HG02678 (cell line): ENCODE results near the gene CYP4A11.
"Not testable (repeated sequence)": the region's sequence is repeated elsewhere in the genome, so short reads cannot be mapped to it uniquely, and the experiment has no call there.

ENCODE experiments used
- ATAC-seq: cut with Tn5 transposase; IDR thresholded peaks from one replicate; pipeline ENCODE4 v1.9.1; 2021; ENCODE audit warnings: mild to moderate bottlenecking, moderate library complexity; ENCODE audit not compliant: unreplicated experiment

Gene CYP4A11

GRCh38 chr1:46941135-46941694 lies at the start of gene CYP4A11:
Gene CYP4A11, minus strand, starts transcription at chr1:46941476. Its CDS starts 43 bp downstream, at chr1:46941433.
- no peak for ATAC-seq

DNA sequence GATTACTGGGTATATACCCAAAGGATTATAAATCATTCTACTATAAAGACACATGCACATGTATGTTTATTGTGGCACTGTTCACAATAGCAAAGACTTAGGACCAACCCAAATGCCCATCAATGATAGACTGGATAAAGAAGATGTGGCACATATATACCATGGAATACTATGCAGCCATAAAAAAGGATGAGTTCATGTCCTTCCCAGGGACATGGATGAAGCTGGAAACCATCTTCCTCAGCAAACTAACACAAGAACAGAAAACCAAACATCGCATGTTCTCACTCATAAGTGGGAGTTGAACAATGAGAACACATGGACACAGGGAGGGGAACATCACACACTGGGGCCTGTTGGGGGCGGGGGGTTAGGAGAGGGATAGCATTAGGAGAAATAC lies 49.3 kb upstream of the CYP4A11 start:
- not testable (repeated sequence) for ATAC-seq

DNA sequence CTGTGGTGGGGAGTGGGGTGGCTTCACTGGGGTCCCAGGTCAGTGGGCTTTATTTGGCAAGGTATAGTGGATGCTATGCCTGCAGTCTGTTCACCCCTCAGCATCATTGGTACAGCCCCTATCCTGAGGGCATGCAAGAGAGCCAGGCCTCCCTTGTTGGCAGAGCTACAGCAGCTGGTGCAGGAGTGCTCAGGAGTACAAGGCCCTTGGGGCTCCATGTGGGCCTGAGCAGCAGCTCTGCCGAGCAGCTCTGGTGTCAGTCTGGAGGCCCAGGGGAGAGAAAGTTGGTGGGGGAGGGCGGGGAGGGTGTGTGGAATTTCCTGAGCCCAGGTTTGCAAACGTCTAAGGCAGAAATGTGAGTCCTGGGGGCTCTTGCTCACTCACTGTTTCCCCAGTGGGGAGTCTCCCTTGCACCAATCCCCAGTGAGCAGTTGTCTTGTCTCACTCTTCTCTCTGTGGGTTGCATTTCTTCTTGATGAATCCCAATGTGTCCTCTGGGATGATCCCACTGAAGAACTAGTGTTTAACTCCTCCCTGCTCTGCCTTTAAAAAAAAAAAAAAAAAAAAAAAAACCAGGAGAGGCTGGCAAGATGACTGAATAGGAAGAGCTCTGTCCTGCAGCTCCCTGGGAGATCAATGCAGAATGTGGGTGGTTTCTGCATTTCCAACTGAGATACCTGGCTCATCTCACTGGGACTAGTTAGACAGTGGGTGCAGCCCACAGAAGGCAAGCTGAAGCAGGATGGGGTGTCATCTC lies 42.7 kb upstream of the CYP4A11 start:
- ATAC-seq = no peak

- ATAC-seq = no peak
These were observed 42.0 kb upstream of the CYP4A11 start for GRCh38 chr1:46983166-46983829.

GRCh38 chr1:46969014-46969619 lies 27.8 kb upstream of the CYP4A11 start:
- no peak for ATAC-seq

- ATAC-seq = not testable (repeated sequence)
These were observed 21.0 kb upstream of the CYP4A11 start for GRCh38 chr1:46962272-46962671.

GRCh38 chr1:46961066-46961758 lies 19.9 kb upstream of the CYP4A11 start:
- no peak for ATAC-seq

DNA sequence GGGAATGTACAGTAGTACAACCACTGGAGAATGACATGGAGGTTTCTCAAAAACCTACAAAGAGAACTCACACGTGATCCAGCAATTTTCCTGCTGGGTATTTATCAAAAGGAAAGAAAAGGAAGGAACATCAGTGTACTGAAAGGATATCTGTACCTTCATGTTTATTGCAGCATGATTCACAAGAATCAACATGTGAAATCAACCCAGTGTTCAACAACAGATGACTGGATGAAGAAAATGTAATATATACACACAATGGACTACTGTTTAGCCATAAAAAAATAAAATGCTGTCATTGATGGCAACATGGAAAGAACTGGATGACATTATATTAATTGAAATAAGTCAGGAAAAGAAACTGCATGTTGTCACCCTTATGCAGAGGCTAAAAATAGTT lies 19.0 kb upstream of the CYP4A11 start:
- ATAC-seq = no peak

DNA sequence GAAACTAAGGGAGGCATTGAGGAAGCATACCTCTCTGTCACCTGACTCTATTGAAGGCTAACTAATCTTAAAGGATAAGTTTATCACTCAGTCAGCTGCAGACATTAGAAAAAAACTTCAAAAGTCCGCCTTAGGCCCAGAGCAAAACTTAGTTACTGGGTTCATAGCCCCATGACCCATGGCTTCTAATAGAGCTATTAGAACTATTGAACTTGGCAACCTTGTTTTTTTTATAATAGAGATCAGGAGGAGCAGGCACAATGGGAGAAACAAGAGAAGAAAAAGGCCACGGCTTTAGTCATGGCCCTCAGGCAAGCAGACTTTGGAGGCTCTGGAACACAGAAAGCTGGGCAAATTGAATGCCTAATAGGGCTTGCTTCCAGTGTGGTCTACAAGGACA lies 13.8 kb upstream of the CYP4A11 start:
- ATAC-seq = not testable (repeated sequence)

GRCh38 chr1:46953847-46954246 lies 12.6 kb upstream of the CYP4A11 start:
- ATAC-seq = not testable (repeated sequence)

DNA sequence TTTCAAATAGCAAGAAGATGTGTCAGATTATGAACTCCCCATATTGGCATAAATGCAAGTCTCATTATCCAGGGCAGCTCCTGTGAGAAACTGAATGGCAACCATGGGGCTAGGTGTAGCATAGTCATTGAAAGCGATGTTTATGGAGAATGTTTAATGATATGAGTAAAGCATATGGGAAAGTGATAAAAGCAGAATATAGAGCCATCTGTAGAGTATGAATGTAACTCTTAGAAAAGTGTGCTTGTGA lies 8.1 kb upstream of the CYP4A11 start:
- not testable (repeated sequence) for ATAC-seq

DNA sequence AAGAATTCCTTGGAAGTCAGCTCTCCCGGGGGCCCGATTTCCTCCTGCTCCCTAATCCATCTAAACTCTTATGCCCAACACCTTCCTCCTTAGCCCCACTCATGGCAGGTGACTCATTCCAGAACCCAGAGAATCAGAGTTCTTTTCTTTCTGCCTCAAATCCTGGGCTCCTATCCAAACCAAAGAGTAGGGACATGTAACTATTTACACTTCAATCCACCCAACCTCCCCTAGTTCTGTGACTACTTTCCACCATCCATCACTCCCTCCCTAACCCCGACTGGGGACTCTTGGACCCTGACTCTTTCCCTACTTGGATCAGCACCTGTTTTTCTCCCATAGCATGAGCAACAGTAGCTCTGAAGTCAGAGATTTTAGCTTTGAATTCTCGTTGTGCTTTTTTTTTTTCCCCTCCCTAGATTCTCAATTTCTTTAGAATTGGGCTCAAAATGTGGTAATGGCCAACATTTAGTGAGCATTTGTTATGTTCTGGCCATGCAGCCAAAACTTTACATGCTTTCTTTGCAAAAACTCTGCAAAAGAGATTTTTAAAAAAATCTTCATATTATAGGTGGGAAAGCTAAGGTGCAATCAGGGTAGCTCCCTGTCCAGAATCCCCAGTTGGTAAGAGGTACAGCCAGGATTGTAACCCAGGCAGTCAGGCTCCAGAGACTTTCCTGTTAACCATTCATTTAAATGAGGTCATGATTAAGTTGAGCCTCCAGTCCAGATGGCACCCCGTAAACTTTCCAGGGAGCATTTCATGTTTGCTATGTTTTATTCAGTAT lies 7.5 kb upstream of the CYP4A11 start:
- no peak for ATAC-seq

DNA sequence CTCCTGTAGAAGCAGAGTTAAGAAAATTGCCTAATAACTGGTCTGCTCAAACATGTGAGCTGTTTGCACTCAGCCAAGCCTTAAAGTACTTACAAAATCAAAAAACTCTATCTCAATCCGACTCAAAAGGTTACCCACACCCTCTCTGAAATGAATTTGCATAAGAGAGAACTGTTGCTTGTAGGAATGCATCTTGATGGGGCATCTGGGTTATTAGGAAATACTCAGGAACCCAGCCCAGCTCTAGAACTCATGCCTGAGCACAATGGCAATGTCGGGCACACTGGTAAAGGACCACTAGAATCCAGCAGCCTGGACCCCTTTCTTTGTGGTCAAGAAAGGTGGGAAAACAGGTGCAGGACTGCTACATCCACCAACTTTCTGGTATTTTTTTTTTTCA lies 6.4 kb upstream of the CYP4A11 start:
- not testable (repeated sequence) for ATAC-seq

DNA sequence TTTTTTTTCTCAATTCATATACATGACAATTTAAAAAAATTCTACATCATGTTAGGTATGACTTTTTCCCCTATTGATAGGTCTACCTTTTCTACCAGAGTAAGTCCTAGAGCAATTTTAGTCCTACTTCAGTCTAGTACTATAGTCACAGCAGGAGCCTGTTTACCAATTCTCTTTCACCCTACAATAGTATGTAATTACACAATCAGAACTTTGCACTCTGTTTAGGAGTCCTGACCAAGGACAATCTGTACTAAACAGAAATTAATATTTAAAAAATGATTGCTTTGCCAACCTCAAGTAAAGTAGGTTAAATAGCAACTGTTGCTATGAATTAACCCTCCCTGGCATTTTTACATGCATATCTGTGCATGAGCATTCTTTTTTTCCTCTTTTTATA lies 810 bp upstream of the CYP4A11 start:
- no peak for ATAC-seq

DNA sequence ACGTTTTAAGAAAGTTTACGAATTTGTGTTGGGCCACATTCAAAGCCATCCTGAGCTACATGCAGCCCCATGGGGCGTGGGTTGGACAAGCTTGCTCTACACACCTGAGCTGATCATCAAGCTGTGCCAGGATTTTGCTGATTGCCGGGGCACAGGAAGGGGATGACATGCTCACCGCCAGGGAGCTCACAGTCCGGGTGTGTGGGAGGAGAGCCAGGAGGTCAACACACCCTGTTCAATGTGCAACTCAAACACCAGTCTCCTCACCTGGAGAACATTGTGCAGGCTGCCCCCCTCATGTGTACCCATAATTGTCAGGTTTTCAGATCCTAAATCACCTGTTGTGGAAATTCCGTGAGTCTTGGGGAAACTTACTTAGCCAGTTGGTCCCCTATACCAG lies 969 bp downstream of the CYP4A11 start:
- ATAC-seq = no peak

DNA sequence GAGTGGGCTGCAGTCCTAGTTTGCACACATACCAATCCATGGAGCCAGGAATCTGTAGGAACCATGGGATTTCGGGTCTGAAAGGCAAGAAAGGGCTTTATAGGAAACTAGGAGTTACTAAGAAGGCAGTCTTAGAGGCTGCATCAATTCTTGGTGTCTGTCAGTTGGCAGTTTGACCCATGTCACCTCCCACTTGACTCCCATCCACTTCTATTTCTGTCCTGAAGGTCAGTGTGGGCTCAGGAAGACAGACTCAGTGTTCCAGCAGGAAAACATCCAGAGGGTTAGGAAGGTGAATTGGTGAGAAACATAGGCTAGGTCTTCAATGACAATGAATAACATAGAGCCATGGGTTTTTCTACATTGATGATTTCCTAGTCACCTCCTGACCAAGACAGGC lies 4.0 kb downstream of the CYP4A11 start:
- ATAC-seq = no peak

DNA sequence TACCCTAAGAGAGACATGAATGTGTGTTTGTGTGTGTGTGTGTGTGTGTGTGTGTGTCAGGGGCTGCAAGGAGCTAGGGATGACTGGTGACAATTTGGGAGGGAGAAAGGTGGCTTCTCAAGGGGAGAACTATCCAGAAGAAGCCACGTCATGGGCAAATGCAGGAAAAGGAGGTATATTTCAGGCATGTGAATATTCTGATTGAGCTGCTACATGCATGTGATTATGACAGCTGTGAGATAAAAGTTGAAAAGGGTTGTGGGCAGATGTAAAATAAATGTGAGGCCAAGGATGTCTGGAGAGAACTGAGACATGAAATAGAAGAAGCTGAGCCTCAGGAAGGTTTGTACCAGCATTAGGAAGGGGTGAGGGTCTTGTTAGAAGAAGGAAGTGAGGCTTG lies 4.5 kb downstream of the CYP4A11 start:
- ATAC-seq = no peak

DNA sequence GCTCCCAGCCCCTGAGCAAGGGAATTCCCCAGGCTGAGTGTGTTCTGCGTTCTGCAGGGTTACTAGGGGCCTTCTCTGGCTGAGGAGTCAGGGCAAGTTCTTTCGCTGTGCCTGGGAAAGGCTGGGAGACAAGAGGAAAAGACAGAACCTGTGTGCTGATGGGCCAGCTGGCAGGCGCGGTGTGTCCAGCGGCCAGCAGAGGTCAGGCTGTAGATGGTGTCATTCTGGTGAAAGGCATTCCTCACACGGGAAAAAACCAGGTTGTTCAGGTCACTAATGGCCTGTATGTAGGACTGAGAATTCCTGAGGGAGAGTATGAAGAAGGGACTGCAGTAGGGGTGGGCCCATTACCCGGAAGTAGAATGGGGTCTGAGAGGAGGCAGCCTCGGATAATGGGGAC lies 6.4 kb downstream of the CYP4A11 start:
- not testable (repeated sequence) for ATAC-seq

GRCh38 chr1:46932020-46932419 lies 9.3 kb downstream of the CYP4A11 start:
- ATAC-seq = not testable (repeated sequence)

- ATAC-seq = no peak
These were observed 10.1 kb downstream of the CYP4A11 start for GRCh38 chr1:46931151-46931550.
